Activated naive CD8-positive, alpha-beta T cell treated with anti-CD3 and anti-CD28 coated beads for 36 hours (primary cell): ENCODE results near the gene ADAT3. TPM values are rescaled to one million over a fixed set of nuclear protein-coding genes. Genes with fewer than 3 reads are reported as not detected.
"Not testable (repeated sequence)": the region's sequence is repeated elsewhere in the genome, so short reads cannot be mapped to it uniquely, and the experiment has no call there.

Experiments
- DNase-seq: peaks from one replicate; pipeline ENCODE4 v3.0.0; 2021
- H3K27ac Mint-ChIP-seq: one replicate; pipeline ENCODE4 v1.8.0; 2022; ENCODE audit warnings: mild to moderate bottlenecking, moderate library complexity, mixed read lengths
- H3K27me3 Mint-ChIP-seq: one replicate; pipeline ENCODE4 v1.8.0; 2022; ENCODE audit warnings: mild to moderate bottlenecking, mixed read lengths
- H3K36me3 Mint-ChIP-seq: one replicate; pipeline ENCODE4 v1.8.0; 2021; ENCODE audit warnings: mild to moderate bottlenecking, mixed read lengths
- H3K4me1 Mint-ChIP-seq: one replicate; pipeline ENCODE4 v1.8.0; 2021; ENCODE audit warnings: mixed read lengths
- H3K4me3 Mint-ChIP-seq: one replicate; pipeline ENCODE4 v1.8.0; 2022; ENCODE audit warnings: mild to moderate bottlenecking, moderate library complexity, mixed read lengths
- H3K9me3 Mint-ChIP-seq: one replicate; pipeline ENCODE4 v1.8.0; 2022; ENCODE audit warnings: mixed read lengths
- total RNA-seq, 2 experiments: library from RNA; stranded (reverse); gene quantifications; one replicate each; pipeline ENCODE4 v1.2.3, GENCODE V29; 2021

Gene ADAT3
- total RNA-seq, 2 experiments from 2014 or later, result 5.7 to 5.9 TPM

DNA sequence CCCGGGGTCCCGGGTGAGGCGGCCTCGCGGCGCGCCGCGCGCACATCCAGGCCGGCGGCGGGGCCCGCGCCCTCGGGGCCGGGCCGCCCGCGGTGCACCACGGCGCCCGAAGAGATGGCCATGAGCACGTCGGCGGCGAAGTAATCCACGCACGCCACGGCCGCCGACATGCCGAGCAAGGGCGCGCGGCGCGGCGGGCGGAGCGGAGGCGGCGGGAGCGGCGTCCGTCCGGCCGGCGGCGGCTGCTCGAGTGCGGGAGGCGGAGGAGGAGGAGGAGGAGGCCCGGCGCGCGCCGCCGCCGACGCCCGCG lies 41.9 kb upstream of the ADAT3 start, which contains the start of gene KLF16:
Gene KLF16, minus strand, starts transcription at position 252 of the 310 bp plus-strand sequence. Its CDS starts 82 bp downstream, at position 170.
- Mint-ChIP-seq H3K27ac (peak within 1 kb of the TSS; percentile 91), H3K4me3 (peak within 1 kb of the TSS; percentile 91), H3K4me1 (peaks cover 24% of the 10 kb centered on the region), H3K36me3 (peaks cover 11% of the 10 kb centered on the region), H3K27me3 (no peaks in the 10 kb centered on the region), H3K9me3 (no peaks in the 10 kb centered on the region)
- DNase-seq, result no peak

DNA sequence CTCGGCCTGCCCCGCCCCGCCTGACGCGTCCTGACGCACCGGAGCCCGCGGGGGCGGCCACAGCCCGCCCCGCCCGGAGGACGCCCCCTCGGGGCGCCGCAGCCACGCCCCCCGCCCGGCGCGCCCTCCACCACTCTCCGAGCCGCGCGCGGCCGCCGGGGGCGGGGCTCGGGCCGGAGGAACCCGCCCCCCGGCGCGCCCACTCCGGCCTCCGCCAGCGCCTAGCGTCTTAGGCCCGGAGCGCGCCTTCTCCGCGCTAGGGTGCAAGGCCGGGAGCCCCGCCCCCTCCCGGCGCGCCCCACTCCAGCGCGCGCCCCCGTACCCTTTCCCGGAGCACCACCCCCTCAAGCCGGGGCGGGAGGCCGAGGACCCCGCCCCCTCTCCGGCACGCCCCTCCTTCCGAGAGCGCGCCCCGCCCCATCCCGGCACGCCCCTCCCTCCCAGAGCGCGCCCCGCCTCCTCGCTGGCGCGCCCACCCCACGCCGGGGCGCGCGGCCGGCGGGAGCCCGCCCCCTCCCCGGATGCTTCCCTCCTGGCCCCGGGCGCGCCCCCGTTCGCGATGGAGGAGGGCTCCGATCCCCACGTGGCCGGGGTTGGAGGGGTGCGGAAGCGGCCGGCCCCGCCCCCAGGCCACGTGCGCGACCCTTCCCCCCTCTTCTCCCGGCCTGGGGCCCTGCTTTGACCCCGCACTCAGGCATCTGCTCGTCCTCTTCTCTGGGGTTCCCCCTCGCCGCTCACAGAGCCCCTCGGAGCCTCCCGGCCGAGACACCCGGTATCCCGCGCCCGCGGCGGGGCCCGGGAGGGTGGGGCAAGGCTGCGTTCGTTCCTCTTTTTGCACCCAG lies 41.3 kb upstream of the ADAT3 start:
- peak; percentile 97 for DNase-seq
- peaks cover 20% of the 10 kb centered on the region for H3K4me1 Mint-ChIP-seq
- H3K27me3 Mint-ChIP-seq, result no peaks in the 10 kb centered on the region
- H3K27ac Mint-ChIP-seq, result peak overlapping the region; percentile 88
- H3K36me3 Mint-ChIP-seq, result peaks cover 13% of the 10 kb centered on the region
- peak overlapping the region; percentile 80 for H3K4me3 Mint-ChIP-seq
- no peaks in the 10 kb centered on the region for H3K9me3 Mint-ChIP-seq

DNA sequence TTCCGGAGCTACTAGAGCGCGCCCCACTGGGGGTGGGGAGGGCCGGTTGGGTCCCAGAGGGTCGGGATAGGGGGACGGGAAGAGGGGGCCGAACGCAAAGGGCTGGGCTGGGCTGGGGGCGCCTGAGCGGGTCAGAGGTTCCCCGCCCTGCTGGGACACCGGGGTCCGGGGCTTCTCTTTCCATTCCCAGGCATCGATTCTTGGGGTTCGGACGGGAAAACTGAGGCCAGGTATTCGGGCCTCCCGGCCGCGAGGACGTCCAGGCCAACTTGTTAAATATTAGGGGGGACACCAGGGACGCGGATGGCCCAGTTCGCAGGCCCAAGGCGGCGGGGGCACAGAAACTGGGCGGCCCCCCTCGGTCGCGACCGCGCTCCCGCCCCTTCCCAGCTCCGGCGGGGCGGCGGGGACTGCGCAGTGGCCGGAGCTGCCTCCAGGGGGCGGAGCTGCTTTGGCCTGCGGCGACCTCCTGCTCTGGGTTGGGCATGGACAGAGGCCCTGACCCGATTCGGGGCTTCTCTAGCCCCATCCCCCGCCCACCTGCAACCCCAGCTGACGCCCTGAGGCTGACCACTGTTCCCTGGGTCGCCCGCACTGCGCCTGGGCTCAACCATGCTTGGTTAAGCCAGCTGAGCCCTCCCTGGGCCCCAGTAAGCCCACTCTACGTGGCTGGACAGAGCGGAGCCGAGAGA lies 40.6 kb upstream of the ADAT3 start:
- Mint-ChIP-seq H3K36me3 (peaks cover 14% of the 10 kb centered on the region), H3K4me1 (peaks cover 20% of the 10 kb centered on the region), H3K4me3 (peak overlapping the region; percentile 80), H3K9me3 (no peaks in the 10 kb centered on the region), H3K27ac (peak overlapping the region; percentile 88), H3K27me3 (no peaks in the 10 kb centered on the region)
- DNase-seq, result peak; percentile 78

- peak overlapping the region; percentile 80 for H3K4me3 Mint-ChIP-seq
- peaks cover 20% of the 10 kb centered on the region for H3K4me1 Mint-ChIP-seq
- H3K27ac Mint-ChIP-seq, result peak overlapping the region; percentile 88
- H3K27me3 Mint-ChIP-seq, result no peaks in the 10 kb centered on the region
- H3K36me3 Mint-ChIP-seq, result peaks cover 14% of the 10 kb centered on the region
- H3K9me3 Mint-ChIP-seq, result no peaks in the 10 kb centered on the region
- no peak for DNase-seq
These were observed 39.8 kb upstream of the ADAT3 start for GRCh38 chr19:1865172-1866010.

GRCh38 chr19:1866693-1867348 lies 38.4 kb upstream of the ADAT3 start:
- Mint-ChIP-seq H3K36me3 (peaks cover 13% of the 10 kb centered on the region), H3K4me1 (peaks cover 13% of the 10 kb centered on the region), H3K9me3 (no peaks in the 10 kb centered on the region), H3K27me3 (no peaks in the 10 kb centered on the region), H3K27ac (no peak overlapping the region), H3K4me3 (no peak overlapping the region)
- no peak for DNase-seq

- H3K27me3 Mint-ChIP-seq, result no peaks in the 10 kb centered on the region
- H3K27ac Mint-ChIP-seq, result peak overlapping the region; percentile 8
- peaks cover 13% of the 10 kb centered on the region for H3K4me1 Mint-ChIP-seq
- H3K9me3 Mint-ChIP-seq, result no peaks in the 10 kb centered on the region
- DNase-seq, result no peak
- no peak overlapping the region for H3K4me3 Mint-ChIP-seq
- H3K36me3 Mint-ChIP-seq, result peaks cover 11% of the 10 kb centered on the region
These were observed 37.9 kb upstream of the ADAT3 start for GRCh38 chr19:1867349-1867724.

- no peaks in the 10 kb centered on the region for H3K9me3 Mint-ChIP-seq
- DNase-seq, result no peak
- H3K27ac Mint-ChIP-seq, result no peak overlapping the region
- H3K4me1 Mint-ChIP-seq, result peaks cover 18% of the 10 kb centered on the region
- H3K27me3 Mint-ChIP-seq, result no peaks in the 10 kb centered on the region
- no peak overlapping the region for H3K4me3 Mint-ChIP-seq
- peaks cover 11% of the 10 kb centered on the region for H3K36me3 Mint-ChIP-seq
These were observed 36.2 kb upstream of the ADAT3 start for GRCh38 chr19:1868971-1869370.

DNA sequence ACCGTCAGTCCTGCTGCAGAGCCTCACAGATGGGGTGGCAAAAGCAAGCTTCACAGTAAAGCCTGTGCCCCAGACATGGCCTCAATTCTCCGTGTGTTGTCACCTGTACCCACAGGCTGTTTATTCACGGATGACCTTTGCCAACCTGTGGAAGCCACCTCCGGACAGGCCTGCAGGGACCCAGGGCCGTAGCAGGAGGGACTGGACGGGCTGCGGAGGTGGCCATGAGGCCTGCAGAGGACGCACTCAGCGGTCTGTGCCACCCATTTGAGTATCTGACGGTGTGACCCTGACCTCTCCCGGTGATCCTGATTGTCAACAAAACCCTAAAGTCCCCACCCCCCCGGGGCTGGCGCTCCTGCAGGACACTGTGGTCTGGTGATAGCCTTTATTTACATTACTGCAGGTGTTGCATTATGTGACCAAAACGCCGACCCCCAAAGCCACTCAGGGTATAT lies 34.0 kb upstream of the ADAT3 start:
- H3K27ac Mint-ChIP-seq, result no peak overlapping the region
- DNase-seq, result no peak
- H3K27me3 Mint-ChIP-seq, result peaks cover 3% of the 10 kb centered on the region
- H3K4me1 Mint-ChIP-seq, result peaks cover 26% of the 10 kb centered on the region
- no peaks in the 10 kb centered on the region for H3K9me3 Mint-ChIP-seq
- H3K4me3 Mint-ChIP-seq, result no peak overlapping the region
- H3K36me3 Mint-ChIP-seq, result peaks cover 27% of the 10 kb centered on the region

DNA sequence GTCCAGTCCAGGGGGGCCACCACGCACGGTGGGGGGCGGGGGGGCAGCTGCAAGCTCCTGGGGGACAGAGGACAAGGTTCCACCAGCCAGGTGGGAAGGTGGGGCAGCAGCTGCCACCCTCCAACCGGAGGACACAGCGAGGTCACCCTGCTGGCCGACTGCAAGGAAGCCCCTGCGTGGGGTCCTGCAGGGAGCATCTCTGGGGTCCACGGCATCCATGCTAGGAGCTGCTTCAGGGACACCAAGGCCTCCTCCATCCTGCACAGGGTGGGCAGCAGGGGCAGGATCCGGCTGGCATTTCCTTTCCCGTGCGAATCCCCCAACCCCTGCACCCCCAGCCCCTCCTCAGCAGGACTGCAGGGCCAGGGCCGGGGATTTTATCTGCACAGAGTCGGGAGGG lies 33.6 kb upstream of the ADAT3 start:
- Mint-ChIP-seq H3K4me3 (no peak overlapping the region), H3K4me1 (peaks cover 29% of the 10 kb centered on the region), H3K36me3 (peaks cover 27% of the 10 kb centered on the region), H3K27me3 (peaks cover 6% of the 10 kb centered on the region), H3K9me3 (no peaks in the 10 kb centered on the region), H3K27ac (no peak overlapping the region)
- no peak for DNase-seq

GRCh38 chr19:1872807-1873523 lies 32.2 kb upstream of the ADAT3 start:
- Mint-ChIP-seq H3K36me3 (peaks cover 22% of the 10 kb centered on the region), H3K27me3 (peaks cover 6% of the 10 kb centered on the region), H3K9me3 (no peaks in the 10 kb centered on the region), H3K4me1 (peaks cover 26% of the 10 kb centered on the region), H3K4me3 (no peak overlapping the region), H3K27ac (no peak overlapping the region)
- DNase-seq, result no peak

GRCh38 chr19:1873524-1874473 lies 31.4 kb upstream of the ADAT3 start:
- H3K36me3 Mint-ChIP-seq, result peaks cover 22% of the 10 kb centered on the region
- peaks cover 23% of the 10 kb centered on the region for H3K4me1 Mint-ChIP-seq
- H3K9me3 Mint-ChIP-seq, result no peaks in the 10 kb centered on the region
- peaks cover 6% of the 10 kb centered on the region for H3K27me3 Mint-ChIP-seq
- DNase-seq, result no peak
- H3K4me3 Mint-ChIP-seq, result peak overlapping the region; percentile 100
- H3K27ac Mint-ChIP-seq, result peak overlapping the region; percentile 99

- peaks cover 6% of the 10 kb centered on the region for H3K27me3 Mint-ChIP-seq
- DNase-seq, result no peak
- peak overlapping the region; percentile 100 for H3K4me3 Mint-ChIP-seq
- H3K36me3 Mint-ChIP-seq, result peaks cover 20% of the 10 kb centered on the region
- peak overlapping the region; percentile 99 for H3K27ac Mint-ChIP-seq
- H3K9me3 Mint-ChIP-seq, result no peaks in the 10 kb centered on the region
- H3K4me1 Mint-ChIP-seq, result peaks cover 18% of the 10 kb centered on the region
These were observed 30.5 kb upstream of the ADAT3 start for GRCh38 chr19:1874554-1875185.

GRCh38 chr19:1875265-1875645 lies 29.9 kb upstream of the ADAT3 start:
- peaks cover 20% of the 10 kb centered on the region for H3K36me3 Mint-ChIP-seq
- not testable (repeated sequence) for H3K9me3 Mint-ChIP-seq, DNase-seq, H3K27me3 Mint-ChIP-seq
- H3K27ac Mint-ChIP-seq, result peak overlapping the region; percentile 99
- H3K4me1 Mint-ChIP-seq, result peaks cover 16% of the 10 kb centered on the region
- peak overlapping the region; percentile 100 for H3K4me3 Mint-ChIP-seq
